DMS153 treated with DMSO at 0.1 percent for 48 hours (cell line): ENCODE results near the gene RDH5.

Experiments used
- DNase-seq: peaks from one replicate; lab custom pipeline; 2025; ENCODE audit not compliant: unreplicated experiment; lab: John Stamatoyannopoulos, UW

Gene RDH5

GRCh38 chr12:55727643-55728185 lies 7.5 kb downstream of the RDH5 start:
- DNase-seq = no peak

DNA sequence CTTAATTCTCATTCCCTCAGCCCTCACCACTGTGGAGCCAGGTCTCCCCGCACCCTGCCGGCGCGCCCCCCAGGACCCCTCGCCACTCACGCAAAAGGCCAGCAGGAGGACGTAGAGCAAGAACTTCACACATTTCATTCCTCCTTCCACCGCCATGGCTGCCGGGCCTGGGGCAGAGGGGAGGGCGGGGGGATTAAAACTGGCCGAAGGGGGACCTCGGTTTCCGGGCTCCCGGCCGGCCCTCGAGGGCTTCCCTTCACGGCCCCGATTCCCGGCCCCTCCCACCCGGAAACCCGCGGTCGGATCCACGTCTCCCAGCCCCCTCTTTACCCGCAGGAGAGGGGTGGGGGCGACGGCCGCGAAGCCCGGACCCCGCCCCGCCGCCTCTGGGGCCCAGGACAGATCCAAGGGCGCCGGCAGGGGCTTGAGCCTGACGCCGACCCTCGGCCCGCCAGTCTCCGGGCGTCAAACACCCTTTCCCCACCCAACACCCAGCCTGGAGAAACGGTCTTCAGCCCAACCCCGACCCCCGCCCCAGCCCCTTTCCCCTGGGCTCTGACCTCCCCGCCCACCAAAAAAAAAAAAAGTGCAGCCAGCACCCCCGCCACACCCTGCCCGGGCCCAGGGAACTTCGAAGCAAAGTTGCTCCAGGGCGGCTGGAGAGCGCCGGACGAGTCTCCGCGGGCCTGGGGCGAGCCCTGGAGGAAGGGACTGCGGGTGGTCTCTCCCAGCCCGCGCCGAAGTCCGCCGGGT lies 8.2 kb downstream of the RDH5 start:
- no peak for DNase-seq

GRCh38 chr12:55728939-55729818 lies 9.0 kb downstream of the RDH5 start, which contains the start of gene CD63:
Gene CD63, minus strand, starts transcription at chr12:55729009. Its CDS starts 668 bp downstream, at chr12:55728341.
- DNase-seq = peak; percentile 81

- DNase-seq = no peak
These were observed 9.9 kb downstream of the RDH5 start for GRCh38 chr12:55729819-55730818.

DNA sequence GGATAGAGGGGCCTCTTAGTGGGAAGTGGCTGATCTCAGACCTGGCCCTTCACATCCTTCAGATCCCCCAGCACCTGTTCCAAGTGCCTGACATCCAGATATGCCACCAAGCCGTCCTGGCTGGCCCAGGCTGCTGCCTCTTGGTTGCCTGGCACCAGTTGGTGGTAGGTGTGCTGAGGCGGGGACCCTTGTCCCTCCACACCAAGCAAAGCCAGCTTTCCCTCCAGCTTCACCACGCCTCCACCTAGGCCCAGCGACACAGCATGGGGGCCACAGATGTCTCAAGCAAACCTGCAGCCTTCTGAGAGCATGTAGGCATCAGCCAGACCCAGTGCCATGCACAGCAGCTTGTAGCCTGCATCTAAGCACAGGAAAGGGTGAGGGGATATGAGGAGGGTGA lies 12.1 kb downstream of the RDH5 start:
- DNase-seq = no peak

DNA sequence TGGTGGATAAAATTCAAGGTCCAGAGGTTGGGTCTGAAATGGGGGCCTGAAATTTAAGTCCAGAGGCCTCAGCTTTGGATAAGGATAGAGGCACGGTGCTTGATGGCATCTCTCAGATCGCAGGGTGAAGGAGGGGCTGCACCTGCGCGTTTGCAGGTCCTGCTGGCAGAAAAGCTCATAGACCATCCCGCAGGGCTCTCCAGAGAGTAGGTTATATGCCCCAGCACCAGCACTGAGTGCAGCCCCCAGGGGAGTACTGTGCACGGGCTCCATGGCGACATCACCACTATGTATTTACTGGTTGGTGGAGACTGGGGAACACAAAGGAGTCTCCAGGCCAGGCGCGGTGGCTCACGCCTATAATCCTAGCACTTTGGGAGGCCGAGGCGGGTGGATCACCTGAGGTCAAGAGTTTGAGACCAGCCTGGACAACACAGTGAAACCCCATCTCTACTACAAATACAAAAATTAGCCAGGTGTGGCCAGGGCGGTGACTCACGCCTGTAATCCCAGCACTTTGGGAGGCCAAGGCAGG lies 12.9 kb downstream of the RDH5 start:
- no peak for DNase-seq

DNA sequence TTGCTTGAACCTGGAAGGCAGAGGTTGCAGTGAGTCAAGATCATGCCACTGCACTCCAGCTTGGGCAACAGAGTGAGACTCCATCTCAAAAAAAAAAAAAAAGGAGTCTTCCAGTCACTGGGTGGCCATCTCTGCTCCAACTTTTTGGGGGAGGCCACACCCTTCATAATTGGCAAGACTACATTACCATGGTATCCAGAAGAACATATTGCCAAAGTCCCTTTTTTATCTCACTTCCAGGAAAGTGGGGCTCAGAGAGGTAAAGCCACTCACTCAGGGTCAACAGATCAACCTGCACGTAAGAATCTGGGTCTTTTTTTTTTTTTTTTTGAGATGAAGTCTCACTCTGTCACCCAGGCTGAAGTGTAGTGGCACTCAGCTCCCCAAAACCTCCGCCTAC lies 13.7 kb downstream of the RDH5 start:
- DNase-seq = no peak

DNA sequence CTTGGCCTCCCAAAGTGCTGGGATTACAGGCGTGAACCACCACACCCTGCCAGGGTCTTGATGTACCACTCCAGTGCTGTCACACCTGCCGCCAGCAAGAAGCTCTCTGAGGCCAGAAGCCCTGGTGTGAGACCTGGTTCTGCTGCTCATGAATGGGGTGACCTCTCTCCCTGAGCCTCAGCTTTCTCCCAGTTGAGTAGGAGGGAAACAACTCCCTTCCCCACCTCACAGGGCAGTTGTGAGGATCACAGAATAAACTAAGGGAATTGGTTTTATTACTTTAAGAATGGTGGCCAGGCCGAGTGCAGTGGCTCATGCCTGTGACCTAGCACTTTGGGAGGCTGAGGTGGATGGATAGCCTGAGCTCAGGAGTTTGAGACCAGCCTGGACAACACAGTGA lies 14.4 kb downstream of the RDH5 start:
- no peak for DNase-seq

DNA sequence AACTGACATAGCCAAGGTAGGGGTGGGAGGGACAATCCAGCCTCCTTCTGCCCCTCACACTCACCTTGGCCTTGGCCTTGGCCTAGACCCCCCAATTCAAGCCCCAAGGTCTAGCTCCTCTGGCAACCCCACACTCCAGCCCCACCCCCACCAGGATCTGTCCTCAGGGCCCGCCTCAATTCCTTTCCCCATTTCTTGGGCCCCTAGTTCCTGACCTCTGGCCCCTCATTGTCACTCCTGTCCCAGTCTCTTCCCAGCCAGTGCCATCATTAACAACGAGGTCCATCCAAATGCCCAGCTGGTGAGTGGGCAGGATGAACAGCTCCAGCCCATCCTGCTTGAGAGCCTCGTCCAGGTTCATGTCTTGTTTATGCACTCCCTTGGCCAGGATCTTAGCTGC lies 15.9 kb downstream of the RDH5 start:
- DNase-seq = no peak

DNA sequence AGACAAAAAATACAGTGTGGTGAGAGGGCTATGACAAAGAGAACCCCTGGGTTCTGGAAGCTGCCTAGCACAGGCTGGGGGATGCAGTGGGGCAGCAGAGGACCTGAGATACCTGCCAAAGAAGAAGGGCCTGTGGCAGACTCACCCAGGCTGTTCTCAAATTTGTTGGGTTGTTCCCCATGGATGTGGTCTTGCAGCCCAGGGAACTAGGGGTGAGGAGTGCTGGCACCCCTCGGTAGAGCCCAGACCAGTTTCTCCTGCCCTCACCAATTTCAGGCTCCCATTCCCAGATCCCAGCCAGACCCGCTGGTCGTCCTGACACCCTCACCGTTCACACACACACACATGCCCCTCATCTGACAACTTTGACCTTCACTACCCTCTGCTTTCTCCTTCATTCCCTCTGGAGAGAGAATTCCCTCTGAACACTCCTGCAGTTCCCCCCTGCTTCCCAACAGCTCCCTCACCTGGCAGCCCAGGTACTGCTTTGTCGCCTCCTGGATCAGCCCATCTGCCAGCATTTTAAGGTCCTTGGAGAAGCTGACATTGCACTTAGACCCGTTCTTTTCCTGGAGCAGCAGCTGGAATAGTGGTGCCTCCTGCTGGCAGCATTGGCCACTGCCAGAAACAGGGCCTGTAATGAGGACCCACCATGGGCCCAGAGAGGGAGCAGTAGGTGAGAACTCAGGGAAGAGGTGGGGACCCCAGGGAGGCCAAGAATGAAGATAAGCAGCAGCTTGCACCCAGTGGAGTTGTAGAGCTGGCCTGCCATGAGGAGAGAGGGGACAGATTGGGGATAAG lies 16.8 kb downstream of the RDH5 start:
- DNase-seq = peak; percentile 70

- no peak for DNase-seq
These were observed 17.5 kb downstream of the RDH5 start for GRCh38 chr12:55737581-55738122.

GRCh38 chr12:55738123-55739024 lies 18.2 kb downstream of the RDH5 start:
- DNase-seq = peak; percentile 76

GRCh38 chr12:55739025-55739378 lies 18.8 kb downstream of the RDH5 start:
- DNase-seq = no peak

DNA sequence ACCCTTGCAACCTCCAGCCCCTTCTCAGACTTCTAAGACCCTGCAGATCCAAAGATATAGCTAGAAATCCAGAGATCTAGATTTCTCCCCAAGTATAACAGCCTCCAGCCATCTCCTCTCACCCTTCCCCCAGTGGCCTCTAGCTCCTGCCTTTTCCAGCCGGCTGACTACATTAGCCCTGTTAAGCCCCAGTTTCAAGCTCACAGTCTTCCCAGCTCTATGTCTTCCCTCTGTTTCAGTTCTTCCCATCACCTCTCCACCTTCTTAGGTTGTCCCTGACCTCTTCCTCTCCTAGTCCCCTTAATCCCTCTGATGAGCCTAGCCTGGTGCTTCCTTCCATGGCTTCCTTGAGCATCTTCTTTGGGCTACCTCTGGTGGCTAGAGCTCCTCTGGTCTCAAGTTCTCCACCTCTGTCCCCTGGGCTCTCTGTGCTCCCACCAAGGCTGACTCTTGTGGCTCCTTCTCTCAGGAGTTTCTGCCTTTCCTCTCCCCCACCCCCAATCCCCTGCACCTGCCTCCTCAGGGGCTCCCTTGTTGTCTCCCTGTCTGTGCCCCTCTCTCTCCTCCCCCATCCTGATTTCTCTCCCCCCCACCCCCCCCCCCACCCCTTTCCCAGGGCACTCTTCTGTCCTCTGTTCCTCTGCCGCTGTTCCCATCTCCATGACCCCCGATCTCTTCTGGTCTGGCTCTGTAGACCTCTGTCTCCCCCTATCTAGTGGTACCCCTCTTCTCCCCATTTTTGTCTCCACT lies 21.9 kb downstream of the RDH5 start:
- no peak for DNase-seq

DNA sequence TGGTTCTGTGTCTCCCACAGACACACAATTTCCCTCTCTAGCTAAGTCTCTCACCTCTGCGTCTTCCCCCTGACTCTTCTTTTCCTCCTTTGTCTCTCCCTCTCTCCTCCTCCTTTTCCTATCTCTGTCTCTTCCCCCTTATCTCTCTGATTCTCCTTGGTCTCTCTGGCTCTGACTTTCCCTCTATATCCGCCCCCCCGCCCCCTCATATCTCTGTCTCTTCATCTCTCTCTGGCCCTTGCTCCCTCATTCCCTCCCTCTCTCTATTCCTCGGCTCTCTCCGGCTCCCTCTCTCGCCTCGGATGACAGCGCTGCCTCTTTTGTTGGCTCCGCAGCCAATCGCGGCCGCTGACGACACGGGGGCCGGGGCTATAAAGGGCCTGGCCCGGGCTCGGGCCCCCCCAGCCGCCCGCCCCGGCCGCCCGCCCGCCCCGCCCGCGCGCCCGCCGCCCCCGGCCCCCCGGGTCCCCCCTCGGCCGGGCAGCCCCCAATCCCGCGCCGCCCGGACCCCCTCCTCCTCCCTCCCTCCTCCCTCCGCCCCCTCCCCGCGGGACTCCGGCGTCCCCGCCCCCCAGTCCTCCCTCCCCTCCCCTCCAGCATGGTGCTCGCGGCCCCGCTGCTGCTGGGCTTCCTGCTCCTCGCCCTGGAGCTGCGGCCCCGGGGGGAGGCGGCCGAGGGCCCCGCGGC lies 22.7 kb downstream of the RDH5 start, which contains the start of gene GDF11:
GDF11 (plus strand) TSS at position 404 of the 687 bp plus-strand sequence; CDS start at position 599, 195 bp downstream.
- DNase-seq = peak; percentile 56

DNA sequence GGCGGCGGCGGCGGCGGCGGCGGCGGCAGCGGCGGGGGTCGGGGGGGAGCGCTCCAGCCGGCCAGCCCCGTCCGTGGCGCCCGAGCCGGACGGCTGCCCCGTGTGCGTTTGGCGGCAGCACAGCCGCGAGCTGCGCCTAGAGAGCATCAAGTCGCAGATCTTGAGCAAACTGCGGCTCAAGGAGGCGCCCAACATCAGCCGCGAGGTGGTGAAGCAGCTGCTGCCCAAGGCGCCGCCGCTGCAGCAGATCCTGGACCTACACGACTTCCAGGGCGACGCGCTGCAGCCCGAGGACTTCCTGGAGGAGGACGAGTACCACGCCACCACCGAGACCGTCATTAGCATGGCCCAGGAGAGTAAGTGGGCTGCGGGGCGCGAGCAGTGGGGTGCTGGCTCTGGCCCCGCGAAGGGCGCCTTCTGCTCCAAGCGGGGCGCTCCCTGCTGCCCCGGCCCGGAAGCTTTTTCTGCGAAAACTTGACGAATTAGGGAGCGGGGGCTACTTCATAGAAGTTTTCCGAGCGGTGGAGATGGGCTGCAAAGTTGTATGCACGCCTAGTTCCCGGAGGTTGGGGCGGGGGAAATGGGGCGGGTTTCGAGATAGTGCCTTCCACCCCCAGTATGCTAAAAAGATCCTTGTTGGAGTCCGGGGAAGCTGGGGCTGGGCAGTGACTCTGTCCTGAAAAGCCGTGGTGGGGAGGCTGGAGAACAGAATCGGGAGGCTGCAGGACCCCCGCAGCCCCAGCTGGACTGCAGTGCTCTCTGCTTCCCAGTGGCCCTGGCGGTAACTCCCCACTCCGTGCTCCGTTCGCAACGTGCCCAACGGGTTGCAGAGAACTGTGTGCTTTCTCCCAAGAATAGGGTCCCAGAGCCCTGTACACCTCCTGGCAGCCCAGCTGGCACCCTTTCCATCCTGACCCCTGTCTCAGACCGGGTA lies 23.5 kb downstream of the RDH5 start:
- no peak for DNase-seq
